K562 (cell line): ENCODE measurements around the gene CD302. TPM values are rescaled to one million over a fixed set of nuclear protein-coding genes. Genes with fewer than 3 reads are reported as not detected.
A peak's percentile ranks its signal among the peaks of the same experiment; 100 is the strongest.
"Not testable (repeated sequence)": the region's sequence is repeated elsewhere in the genome, so short reads cannot be mapped to it uniquely, and the experiment has no call there.

Source experiments
- ATAC-seq: fragments of 200-7000 bp; cut with Tn5 transposase; 3 replicates; pipeline ENCODE4 v1.9.1; 2020; ENCODE audit warnings: moderate library complexity
- BruUV-seq: library from RNA; stranded (reverse); fragments of 400-500 nt; replicated peaks from 2 replicates; lab custom pipeline; 2021; lab: Mats Ljungman, UMichigan
- CTCF ChIA-PET: fragments of 300-600 bp; formaldehyde crosslinking; extraction: SDS; loops from one replicate; lab custom pipeline; 2021; ENCODE audit warnings: low intra/inter-chr PET ratio; lab: Yijun Ruan, JAX
- POLR2A ChIA-PET: fragments of 300-600, 350-650 bp; sonication (Branson Sonifier 250); formaldehyde crosslinking; extraction: SDS; loops from one replicate; lab custom pipeline; 2021; ENCODE audit warnings: antibody characterized with exemption, inconsistent platforms; lab: Yijun Ruan, JAX
- DNase-seq, 4 experiments: peaks; one replicate each; pipeline versions ENCODE4 v3.0.0 to v3.0.0-alpha.2; 2011 to 2018; ENCODE audit warnings: low spot score in 3 of 4, mixed read lengths in 3 of 4; ENCODE audit errors: extremely low read depth in 1 of 4
- FAIRE-seq: peaks from 2 replicates; lab custom pipeline; 2011; peaks lifted over from hg19 to GRCh38; lab: Jason Lieb, UNC
- H2AFZ ChIP-seq: 2 replicates; pipeline ENCODE4 v1.6.0; 2011; ENCODE audit warnings: low read depth, low read length, control low read depth, inconsistent platforms
- H3K27ac ChIP-seq: fragments of 200-600 bp; 3 replicates; pipeline ENCODE4 v1.8.0; 2011; ENCODE audit warnings: low read depth, mild to moderate bottlenecking, control low read depth, inconsistent platforms, low read length, moderate library complexity, mixed read lengths; ENCODE audit errors: extremely low read depth
- H3K27me3 ChIP-seq, 2 experiments: fragments of 300-600 bp in 1 of 2; 2 replicates in 1 of 2; 3 replicates in 1 of 2; pipeline versions ENCODE4 v1.6.0 to v1.8.0; 2011; ENCODE audit warnings: inconsistent platforms in 2 of 2, low read length in 2 of 2, mild to moderate bottlenecking in 1 of 2, mixed read lengths in 1 of 2, moderate library complexity in 1 of 2; ENCODE audit not compliant: control insufficient read depth in 2 of 2, insufficient read depth in 2 of 2
- H3K36me3 ChIP-seq: fragments of 300-600 bp; 3 replicates; pipeline ENCODE4 v1.8.0; 2011; ENCODE audit warnings: mild to moderate bottlenecking, low read length, inconsistent platforms; ENCODE audit not compliant: control insufficient read depth, insufficient read depth
- H3K4me1 ChIP-seq, 2 experiments: fragments of 200-600 bp in 1 of 2; replicated peaks in 1 of 2; 2 replicates in 1 of 2; 3 replicates in 1 of 2; pipeline versions ENCODE4 v1.5.1 to v1.8.0; 2011; ENCODE audit warnings: inconsistent platforms in 2 of 2, low read length in 2 of 2, mild to moderate bottlenecking in 1 of 2, mixed read lengths in 1 of 2, moderate library complexity in 1 of 2; ENCODE audit not compliant: control insufficient read depth in 2 of 2, insufficient read depth in 2 of 2
- H3K4me2 ChIP-seq: 2 replicates; pipeline ENCODE4 v1.6.1; 2011; ENCODE audit warnings: low read length, control low read depth, inconsistent platforms, mixed read lengths; ENCODE audit not compliant: insufficient read depth
- H3K4me3 ChIP-seq: fragments of 200-600 bp; sonication (generic), shearing (Covaris generic); 2 replicates; pipeline ENCODE4 v1.5.1; 2016; ENCODE audit warnings: control low read depth, inconsistent platforms
- H3K79me2 ChIP-seq: fragments of 200-600 bp; 3 replicates; pipeline ENCODE4 v1.8.0; 2011; ENCODE audit warnings: low read length, inconsistent platforms; ENCODE audit not compliant: control insufficient read depth, insufficient read depth
- H3K9ac ChIP-seq, 2 experiments: 2 replicates each; pipeline versions ENCODE4 v1.6.0 to v1.6.1; 2011; ENCODE audit warnings: low read depth in 2 of 2, low read length in 2 of 2, control low read depth in 1 of 2, inconsistent platforms in 1 of 2, mild to moderate bottlenecking in 1 of 2, mixed read lengths in 1 of 2; ENCODE audit not compliant: insufficient read depth in 1 of 2
- H3K9me1 ChIP-seq: one replicate; pipeline ENCODE4 v1.6.0; 2011; ENCODE audit warnings: inconsistent platforms, mild to moderate bottlenecking, low read length, moderate library complexity; ENCODE audit not compliant: control insufficient read depth, insufficient read depth
- H3K9me3 ChIP-seq: replicated peaks from 2 replicates; pipeline ENCODE4 v1.5.1; 2011; ENCODE audit warnings: low read depth, low read length, inconsistent platforms; ENCODE audit not compliant: control insufficient read depth, insufficient read depth
- H4K20me1 ChIP-seq: replicated peaks from 2 replicates; pipeline ENCODE4 v1.6.1; 2011; ENCODE audit warnings: low read length, inconsistent platforms, mixed read lengths; ENCODE audit not compliant: control insufficient read depth, insufficient read depth
- BCOR ChIP-seq: fragments of 450-650 bp; IDR thresholded peaks from 2 replicates; pipeline ENCODE4 v1.6.1; 2016
- HDAC2 ChIP-seq: fragments of 450-650 bp; IDR thresholded peaks from 2 replicates; pipeline ENCODE4 v1.6.1; 2016; ENCODE audit warnings: mild to moderate bottlenecking
- KDM1A ChIP-seq, 2 experiments: fragments of 450-650 bp; IDR thresholded peaks; 2 replicates each; pipeline ENCODE4 v1.6.1; 2016; ENCODE audit warnings: mild to moderate bottlenecking in 2 of 2
- RBM25 ChIP-seq: fragments of 200-400 bp; formaldehyde crosslinking; IDR thresholded peaks from 2 replicates; pipeline ENCODE4 v1.6.1; 2018; ENCODE audit warnings: low read length, low read depth, moderate library complexity; ENCODE audit not compliant: severe bottlenecking
- SMARCA5 ChIP-seq: fragments of 450-650 bp; IDR thresholded peaks from 2 replicates; pipeline ENCODE4 v1.6.1; 2016
- ZNF146 ChIP-seq: IDR thresholded peaks from one replicate; pipeline ENCODE4 v1.6.1; 2018; ENCODE audit warnings: missing compliant biosample characterization; ENCODE audit not compliant: unreplicated experiment
- WGBS: fragments of 100-300 bp; shearing (Covaris generic); methylation state at CpG from one replicate; pipeline ENCODE4 v1.1.6; 2016; ENCODE audit warnings: low coverage, mixed read lengths; ENCODE audit not compliant: insufficient coverage; ENCODE audit errors: missing lambda C conversion rate; 5-methylcytosine and 5-hydroxymethylcytosine counted together
- in situ Hi-C: fragments of 300-500 bp; cut with MboI; formaldehyde crosslinking; loops from 4 replicates; pipeline ENCODE4 v1.15.0; 2018; ENCODE audit warnings: inconsistent platforms, mixed read lengths
- intact Hi-C: fragments of 100-400 bp; cut with micrococcal nuclease; formaldehyde crosslinking; loops from 2 replicates; pipeline ENCODE4 v1.14.2; 2022
- polyA plus RNA-seq, 8 experiments: library from polyadenylated mRNA; depleted of rRNA in 4 of 8; stranded (reverse) in 5 of 8; unstranded in 3 of 8; fragments of >200 nt; fragmentation: Nextera tagmentation in 2 of 8; fragmentation: Illumina TruSeq in 1 of 8; extraction: Ambion mirVana in 2 of 8; extraction: Trizol in 1 of 8; gene quantifications; 2 replicates each; pipeline versions ENCODE4 v1.2.1 to v1.2.3, GENCODE V29; 2011 to 2014; ENCODE audit warnings: inconsistent platforms in 1 of 8, missing spikeins in 1 of 8
- total RNA-seq, 7 experiments: library from RNA; depleted of rRNA in 6 of 7; stranded (reverse); fragments of >200 nt in 6 of 7; fragmentation: Illumina TruSeq in 2 of 7; extraction: Trizol in 2 of 7; gene quantifications; 2 replicates each; pipeline versions ENCODE4 v1.2.1 to v1.2.3, GENCODE V29; 2011 to 2021; ENCODE audit warnings: low replicate concordance in 1 of 7

The CD302 gene
- total and polyA plus RNA-seq, 9 of the 15 experiments (the other 6 are each of a cell fraction or from before 2014, with no cell fraction given): 0.03 to 0.07 (median 0.04) TPM; not detected in 5

DNA sequence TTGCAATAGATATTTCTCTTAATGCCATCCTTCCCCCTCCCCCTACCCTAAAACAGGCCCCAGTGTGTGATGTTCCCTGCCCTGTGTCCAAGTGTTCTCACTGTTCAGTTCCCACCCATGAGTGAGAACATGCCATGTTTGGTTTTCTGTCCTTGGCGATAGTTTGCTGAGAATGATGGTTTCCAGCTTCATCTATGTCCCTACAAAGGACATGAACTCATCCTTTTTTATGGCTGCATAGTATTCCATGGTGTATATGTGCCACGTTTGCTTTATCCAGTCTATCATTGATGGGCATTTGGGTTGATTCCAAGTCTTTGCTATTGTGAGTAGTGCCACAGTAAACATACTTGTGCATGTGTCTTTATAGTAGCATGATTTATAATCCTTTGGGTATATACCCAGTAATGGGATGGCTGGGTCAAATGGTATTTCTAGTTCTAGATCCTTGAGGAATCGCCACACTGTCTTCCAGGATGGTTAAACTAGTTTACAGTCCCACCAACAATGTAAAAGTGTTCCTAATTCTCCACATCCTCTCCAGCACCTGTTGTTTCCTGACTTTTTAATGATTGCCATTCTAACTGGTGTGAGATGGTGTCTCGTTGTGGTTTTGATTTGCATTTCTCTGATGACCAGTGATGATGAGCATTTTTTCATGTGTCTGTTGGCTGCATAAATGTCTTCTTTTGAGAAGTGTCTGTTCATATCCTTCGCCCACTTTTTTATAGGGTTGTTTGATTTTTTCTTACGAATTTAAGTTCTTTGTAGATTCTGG is 73.0 kb downstream of the CD302 start:
- H3K9me3 ChIP-seq, FAIRE-seq, H3K9me1 ChIP-seq, CTCF ChIA-PET, in situ Hi-C loops, BruUV-seq, DNase-seq, H3K9ac ChIP-seq, H3K27ac ChIP-seq, intact Hi-C loops, H2AFZ ChIP-seq, H3K4me2 ChIP-seq, H3K4me3 ChIP-seq, H3K4me1 ChIP-seq, H3K27me3 ChIP-seq, ATAC-seq: not testable (repeated sequence)
- POLR2A ChIA-PET: interaction anchor here (0.6 to 2.8 kb wide), 4 partner anchors 8 to 34 kb away, joined by 3 to 11 read pairs (median 4); no protein-coding TSS in a partner anchor
- Histone ChIP-seq H3K79me2 (peaks cover 100% of the 10 kb centered on the region), H3K36me3 (peaks cover 79% of the 10 kb centered on the region), H4K20me1 (peaks cover 31% of the 10 kb centered on the region)
- TF ChIP-seq KDM1A (IDR thresholded peaks at IDR 0.05) (peak; percentile 23 to 53; a peak in 2 of 4 replicates), BCOR (peak; percentile 75), HDAC2 (0 out of 2 replicates have a peak, but pooled peaks have one; percentile 33), RBM25 (peak; percentile 22), ZNF146 (CRISPR knock-in tag) (peak; percentile 92), SMARCA5 (0 out of 2 replicates have a peak, but pooled peaks have one; percentile 35)
- WGBS: 69% methylated on average over 6 of the region's 6 CpGs
